Measurements from ENCODE around the gene JAK3. TPM values are rescaled to one million over a fixed set of nuclear protein-coding genes. Genes with fewer than 3 reads are reported as not detected.

JAK3 gene
- polyA plus RNA-seq, 3 donors: 13.8 to 44.6 (median 34.0) TPM

DNA sequence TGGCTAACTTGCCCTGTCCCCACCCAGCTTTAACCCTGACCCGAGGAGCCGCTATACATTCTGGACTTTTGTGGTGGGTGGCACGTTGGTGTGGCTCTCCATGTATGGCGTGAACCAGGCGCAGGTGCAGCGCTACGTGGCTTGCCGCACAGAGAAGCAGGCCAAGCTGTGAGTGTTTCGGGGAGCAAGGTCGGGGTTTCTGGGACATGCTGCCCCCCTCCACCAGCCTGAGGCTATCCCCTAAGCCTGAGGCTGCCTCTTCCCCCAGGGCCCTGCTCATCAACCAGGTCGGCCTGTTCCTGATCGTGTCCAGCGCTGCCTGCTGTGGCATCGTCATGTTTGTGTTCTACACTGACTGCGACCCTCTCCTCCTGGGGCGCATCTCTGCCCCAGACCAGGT lies 29.9 kb upstream of the JAK3 start:
- Histone ChIP-seq H3K9ac (ENCODE audit: insufficient read depth, low read length, poor library complexity, severe bottlenecking) (no peak overlapping the region), H4K20me1 (ENCODE audit: insufficient read depth, low read length) (no peaks in the 10 kb centered on the region), H3K27me3 (ENCODE audit: control insufficient read depth in 2 of 2, insufficient read depth in 2 of 2, low read length in 2 of 2) (peaks cover 9 to 23% of the 10 kb centered on the region in 2 donors), H3K27ac (ENCODE audit: low read depth in 1 of 2, low read length in 2 of 2) (no peak overlapping the region), H2AFZ (ENCODE audit: insufficient read depth, low read depth, low read length, poor library complexity, severe bottlenecking) (no peak overlapping the region), H3K36me3 (replicated peaks in 1 of 2; ENCODE audit: control insufficient read depth in 1 of 2, insufficient read depth in 2 of 2, low read length in 2 of 2) (no peaks in the 10 kb centered on the region), H3K4me3 (replicated peaks in 1 of 3; ENCODE audit: low read depth in 2 of 3, low read length in 3 of 3) (no peak overlapping the region), H3K79me2 (ENCODE audit: insufficient read depth, low read length) (no peaks in the 10 kb centered on the region), H3K4me1 (ENCODE audit: control insufficient read depth in 1 of 2, insufficient read depth in 2 of 2, low read length in 2 of 2) (peaks cover 9 to 13% of the 10 kb centered on the region in 2 donors), H3K9me3 (replicated peaks in 1 of 2; ENCODE audit: control insufficient read depth in 1 of 2, insufficient read depth in 1 of 2, low read length in 2 of 2) (no peaks in the 10 kb centered on the region), H3K4me2 (replicated peaks; ENCODE audit: extremely low read depth, low read length, poor library complexity, severe bottlenecking) (no peak overlapping the region)
- DNase-seq: no peak
- Mint-ChIP-seq H3K27me3 (ENCODE audit: low read depth in 3 of 3) (peaks cover 24 to 35% (median 29%) of the 10 kb centered on the region in 3 donors), H3K9me3 (peaks cover 0 to 9% (median 0%) of the 10 kb centered on the region in 7 donors), H3K4me1 (peaks cover 9% of the 10 kb centered on the region), H3K27ac (no peak overlapping the region), H3K36me3 (no peaks in the 10 kb centered on the region), H3K4me3 (no peak overlapping the region)
- 96% methylated on average over 11 of the region's 16 CpGs for WGBS (ENCODE audit: insufficient coverage)
- TF ChIP-seq, protein P1, sequence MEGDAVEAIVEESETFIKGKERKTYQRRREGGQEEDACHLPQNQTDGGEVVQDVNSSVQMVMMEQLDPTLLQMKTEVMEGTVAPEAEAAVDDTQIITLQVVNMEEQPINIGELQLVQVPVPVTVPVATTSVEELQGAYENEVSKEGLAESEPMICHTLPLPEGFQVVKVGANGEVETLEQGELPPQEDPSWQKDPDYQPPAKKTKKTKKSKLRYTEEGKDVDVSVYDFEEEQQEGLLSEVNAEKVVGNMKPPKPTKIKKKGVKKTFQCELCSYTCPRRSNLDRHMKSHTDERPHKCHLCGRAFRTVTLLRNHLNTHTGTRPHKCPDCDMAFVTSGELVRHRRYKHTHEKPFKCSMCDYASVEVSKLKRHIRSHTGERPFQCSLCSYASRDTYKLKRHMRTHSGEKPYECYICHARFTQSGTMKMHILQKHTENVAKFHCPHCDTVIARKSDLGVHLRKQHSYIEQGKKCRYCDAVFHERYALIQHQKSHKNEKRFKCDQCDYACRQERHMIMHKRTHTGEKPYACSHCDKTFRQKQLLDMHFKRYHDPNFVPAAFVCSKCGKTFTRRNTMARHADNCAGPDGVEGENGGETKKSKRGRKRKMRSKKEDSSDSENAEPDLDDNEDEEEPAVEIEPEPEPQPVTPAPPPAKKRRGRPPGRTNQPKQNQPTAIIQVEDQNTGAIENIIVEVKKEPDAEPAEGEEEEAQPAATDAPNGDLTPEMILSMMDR (IDR thresholded peaks at IDR 0.05): no peak
- intact Hi-C loops (cut with micrococcal nuclease): no loop called here

GRCh38 chr19:17874758-17875135 lies 27.0 kb upstream of the JAK3 start:
- Histone ChIP-seq H3K4me3 (replicated peaks in 1 of 3; ENCODE audit: low read depth in 2 of 3, low read length in 3 of 3) (no peak overlapping the region), H3K79me2 (ENCODE audit: insufficient read depth, low read length) (no peaks in the 10 kb centered on the region), H3K4me1 (ENCODE audit: control insufficient read depth in 1 of 2, insufficient read depth in 2 of 2, low read length in 2 of 2) (peaks cover 19 to 21% of the 10 kb centered on the region in 2 donors), H3K36me3 (replicated peaks in 1 of 2; ENCODE audit: control insufficient read depth in 1 of 2, insufficient read depth in 2 of 2, low read length in 2 of 2) (no peaks in the 10 kb centered on the region), H3K27me3 (ENCODE audit: control insufficient read depth in 2 of 2, insufficient read depth in 2 of 2, low read length in 2 of 2) (peaks cover 21 to 43% of the 10 kb centered on the region in 2 donors), H3K4me2 (replicated peaks; ENCODE audit: extremely low read depth, low read length, poor library complexity, severe bottlenecking) (no peak overlapping the region), H2AFZ (ENCODE audit: insufficient read depth, low read depth, low read length, poor library complexity, severe bottlenecking) (no peak overlapping the region), H3K9ac (ENCODE audit: insufficient read depth, low read length, poor library complexity, severe bottlenecking) (no peak overlapping the region), H3K9me3 (replicated peaks in 1 of 2; ENCODE audit: control insufficient read depth in 1 of 2, insufficient read depth in 1 of 2, low read length in 2 of 2) (peaks cover 0 to 4% of the 10 kb centered on the region in 2 donors), H4K20me1 (ENCODE audit: insufficient read depth, low read length) (no peaks in the 10 kb centered on the region), H3K27ac (ENCODE audit: low read depth in 1 of 2, low read length in 2 of 2) (no peak overlapping the region)
- H3K9me3 Mint-ChIP-seq: peaks cover 0 to 9% (median 2%) of the 10 kb centered on the region in 7 donors
- no peak overlapping the region for H3K27ac Mint-ChIP-seq
- no peaks in the 10 kb centered on the region for H3K36me3 Mint-ChIP-seq
- H3K4me3 Mint-ChIP-seq: peak overlapping the region in 1 of 2 donors; percentile 77
- peaks cover 41 to 54% (median 45%) of the 10 kb centered on the region in 3 donors for H3K27me3 Mint-ChIP-seq (ENCODE audit: low read depth in 3 of 3)
- DNase-seq: no peak
- intact Hi-C loops (cut with micrococcal nuclease): no loop called here
- H3K4me1 Mint-ChIP-seq: peaks cover 16% of the 10 kb centered on the region
- WGBS (ENCODE audit: insufficient coverage): 90% methylated on average over 8 of the region's 9 CpGs
- TF ChIP-seq, protein P1 (IDR thresholded peaks at IDR 0.05): no peak
